HuH-7 (cell line): Measurements from ENCODE around the gene TNIK.
"Not testable (repeated sequence)": the region's sequence is repeated elsewhere in the genome, so short reads cannot be mapped to it uniquely, and the experiment has no call there.

Experiments used
- DNase-seq: peaks from one replicate; pipeline ENCODE4 v3.0.0; 2011; ENCODE audit warnings: low spot score

The TNIK gene

DNA sequence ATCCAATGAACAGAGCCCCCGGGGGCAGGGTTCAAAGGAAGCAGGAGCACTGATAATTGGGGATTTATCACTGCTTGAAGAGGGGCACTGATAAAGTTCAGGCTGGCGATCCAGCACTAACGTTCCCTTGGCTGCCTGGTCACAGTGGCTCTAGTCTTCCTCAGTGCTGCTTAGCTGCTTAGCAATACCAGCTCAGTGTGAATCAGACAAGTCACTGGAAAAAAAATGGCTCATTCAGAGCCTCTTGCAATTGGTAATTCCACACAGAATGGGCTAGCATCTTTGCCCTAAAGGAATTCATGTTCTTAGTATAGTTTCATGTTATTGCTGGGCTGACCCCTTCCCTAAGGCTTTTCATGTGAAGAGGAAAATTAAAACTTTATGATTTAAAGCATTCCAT lies 338.0 kb downstream of the TNIK start:
- DNase-seq: no peak

DNA sequence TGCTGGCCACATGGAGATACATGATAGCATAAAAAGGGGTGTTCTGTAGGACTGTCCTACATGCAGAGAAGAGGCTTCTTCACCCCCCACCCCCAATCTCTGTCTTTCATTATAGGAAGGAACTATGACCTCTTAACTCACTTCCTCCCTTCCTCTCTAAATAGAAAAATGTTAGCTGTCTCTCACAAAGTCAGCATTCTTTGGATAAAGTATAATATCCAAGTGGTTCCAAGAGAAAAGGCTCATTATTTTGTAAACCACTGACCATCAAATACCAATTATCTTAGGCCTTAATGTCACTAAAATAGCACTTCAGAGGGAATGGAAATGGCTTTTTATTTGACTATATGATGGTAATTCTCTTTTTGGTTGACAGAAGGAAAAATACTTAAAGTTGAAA lies 338.4 kb downstream of the TNIK start:
- no peak for DNase-seq

DNA sequence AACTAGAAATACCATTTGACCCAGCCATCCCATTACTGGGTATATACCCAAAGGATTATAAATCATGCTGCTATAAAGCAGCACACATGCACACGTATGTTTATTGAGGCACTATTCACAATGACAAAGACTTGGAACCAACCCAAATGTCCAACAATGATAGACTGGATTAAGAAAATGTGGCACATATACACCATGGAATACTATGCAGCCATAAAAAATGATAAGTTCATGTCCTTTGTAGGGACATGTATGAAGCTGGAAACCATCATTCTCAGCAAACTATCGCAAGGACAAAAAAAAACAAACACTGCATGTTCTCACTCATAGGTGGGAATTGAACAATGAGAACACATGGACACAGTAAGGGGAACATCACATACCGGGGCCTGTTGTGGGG lies 340.8 kb downstream of the TNIK start:
- DNase-seq: not testable (repeated sequence)

DNA sequence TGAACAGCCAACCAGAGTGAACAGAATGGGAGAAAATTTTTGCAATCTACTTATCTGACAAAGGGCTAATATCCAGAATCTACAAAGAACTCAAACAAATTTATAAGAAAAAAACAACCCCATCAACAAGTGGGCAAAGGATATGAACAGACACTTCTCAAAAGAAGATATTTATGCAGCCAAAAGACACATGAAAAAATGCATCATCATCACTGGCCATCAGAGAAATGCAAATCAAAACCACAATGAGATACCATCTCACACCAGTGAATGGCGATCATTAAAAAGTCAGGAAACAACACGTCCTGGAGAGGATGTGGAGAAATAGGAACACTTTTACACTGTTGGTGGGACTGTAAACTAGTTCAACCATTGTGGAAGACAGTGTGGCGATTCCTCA lies 341.2 kb downstream of the TNIK start:
- not testable (repeated sequence) for DNase-seq

DNA sequence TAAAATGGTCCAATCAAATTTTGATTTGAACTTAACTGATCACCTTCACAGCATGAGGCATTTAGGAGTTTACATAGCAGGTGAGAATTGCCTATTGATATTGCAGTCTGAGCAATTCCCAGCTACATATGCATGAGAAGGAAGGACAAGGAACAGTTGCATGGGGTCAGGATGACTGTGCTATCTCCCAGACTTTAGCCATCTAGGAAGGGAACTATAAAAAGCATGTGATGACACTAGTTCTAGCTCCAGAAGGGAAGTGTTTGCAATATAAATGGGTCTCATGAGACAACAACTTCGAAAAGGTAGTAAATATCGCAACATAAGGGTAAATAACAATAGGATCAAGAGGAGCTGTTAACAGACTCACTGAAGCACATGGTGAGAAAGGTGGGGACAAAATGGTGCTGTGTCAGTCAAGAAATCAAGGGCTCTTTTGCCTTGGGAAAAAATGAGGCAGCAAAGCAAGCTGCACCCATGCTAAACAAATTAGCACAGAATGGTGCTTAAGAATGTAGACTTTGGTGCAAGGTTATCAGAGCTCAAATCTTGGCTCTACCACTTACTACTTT lies 343.3 kb downstream of the TNIK start:
- no peak for DNase-seq

DNA sequence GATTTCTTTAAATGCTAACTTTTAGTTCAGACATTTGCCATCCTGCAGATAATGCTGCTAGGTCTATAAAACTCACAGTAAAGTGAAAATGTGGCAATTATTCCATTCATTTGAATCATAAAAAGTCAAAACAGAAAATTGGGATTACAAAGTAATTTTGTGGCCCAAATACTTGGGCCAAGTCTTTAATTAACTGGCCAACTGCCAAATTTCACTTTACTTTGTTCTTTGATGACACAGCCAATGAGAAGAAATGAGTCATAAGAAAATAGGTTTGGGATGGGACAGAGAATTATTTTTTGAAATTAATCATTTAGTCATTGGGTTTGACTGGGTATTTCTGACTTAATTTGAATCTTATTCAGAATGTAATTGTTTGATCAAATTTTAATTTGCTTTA lies 343.8 kb downstream of the TNIK start:
- no peak for DNase-seq

DNA sequence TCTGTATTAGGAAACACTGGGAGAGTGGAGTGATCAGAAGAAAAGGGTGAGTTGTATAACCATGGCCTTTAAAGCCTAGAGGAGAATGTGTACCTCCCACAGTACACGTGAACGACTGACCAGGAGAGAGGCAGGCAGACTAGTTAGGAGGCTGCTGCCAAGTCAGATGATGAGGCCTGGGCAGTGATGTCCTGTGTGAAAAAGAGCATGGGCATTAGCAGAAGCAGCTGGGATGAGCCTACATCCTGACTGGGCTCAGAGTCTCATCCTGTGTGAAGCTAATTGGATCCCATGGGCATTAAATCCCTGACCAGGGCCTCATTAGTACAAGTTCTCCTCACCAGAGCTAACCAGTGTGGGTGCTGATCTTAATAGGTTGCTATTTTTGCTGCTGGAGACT lies 344.5 kb downstream of the TNIK start:
- DNase-seq: no peak

DNA sequence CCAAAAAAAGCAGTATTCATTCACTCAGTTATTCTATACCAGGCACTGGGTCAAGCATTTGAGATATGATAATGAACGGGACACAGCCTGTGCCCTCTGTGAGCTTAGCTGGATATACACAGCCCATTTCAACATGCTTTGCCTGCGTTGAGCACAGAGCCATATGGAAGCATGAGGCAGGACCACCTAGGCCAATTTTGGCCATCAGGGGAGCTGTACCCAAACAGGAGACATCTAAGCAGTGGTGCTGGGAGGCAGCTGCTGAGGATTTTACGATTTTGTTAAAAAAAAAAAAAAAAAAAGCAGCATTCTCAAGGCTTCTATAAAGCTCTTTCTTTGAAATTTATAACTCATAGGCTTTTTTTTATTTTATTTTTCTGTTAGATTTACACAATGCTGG lies 346.5 kb downstream of the TNIK start:
- no peak for DNase-seq

DNA sequence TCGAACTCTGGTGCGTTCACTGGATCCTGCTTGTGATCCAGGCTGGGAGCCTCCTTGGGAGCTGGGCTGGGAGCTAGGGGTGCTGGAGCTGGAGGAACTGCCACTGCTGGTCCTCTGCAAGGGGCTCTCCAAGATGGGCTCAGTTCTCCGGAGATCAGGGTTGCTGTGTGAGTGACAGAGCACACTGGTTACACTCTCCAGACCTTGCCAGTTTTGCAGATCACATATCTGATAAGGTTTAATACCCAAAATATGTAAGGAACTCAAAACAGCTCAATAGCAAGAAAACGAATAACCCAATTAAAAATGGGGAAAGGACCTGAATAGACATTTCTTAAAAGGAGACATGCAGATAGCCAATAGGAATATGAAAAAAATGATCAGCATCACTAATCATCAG lies 349.5 kb downstream of the TNIK start:
- no peak for DNase-seq

DNA sequence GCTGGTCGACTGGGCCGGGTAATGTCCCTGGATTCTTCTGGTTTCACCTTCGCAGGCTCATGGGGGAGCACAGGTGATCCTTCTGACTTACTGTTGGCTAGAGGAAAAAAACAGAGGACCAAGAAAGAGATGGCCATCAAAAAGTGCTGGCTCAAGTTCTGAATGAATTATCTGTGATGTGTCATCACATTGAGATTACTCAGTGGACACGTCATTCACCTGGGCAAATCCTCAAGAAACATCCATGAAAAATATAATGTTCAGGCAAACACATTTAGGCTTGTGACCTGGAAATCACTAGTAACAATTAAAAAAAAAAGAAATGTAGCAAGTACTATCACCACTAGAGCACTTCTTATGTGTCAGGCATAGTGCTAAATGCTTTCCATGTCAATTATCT lies 352.1 kb downstream of the TNIK start:
- no peak for DNase-seq

DNA sequence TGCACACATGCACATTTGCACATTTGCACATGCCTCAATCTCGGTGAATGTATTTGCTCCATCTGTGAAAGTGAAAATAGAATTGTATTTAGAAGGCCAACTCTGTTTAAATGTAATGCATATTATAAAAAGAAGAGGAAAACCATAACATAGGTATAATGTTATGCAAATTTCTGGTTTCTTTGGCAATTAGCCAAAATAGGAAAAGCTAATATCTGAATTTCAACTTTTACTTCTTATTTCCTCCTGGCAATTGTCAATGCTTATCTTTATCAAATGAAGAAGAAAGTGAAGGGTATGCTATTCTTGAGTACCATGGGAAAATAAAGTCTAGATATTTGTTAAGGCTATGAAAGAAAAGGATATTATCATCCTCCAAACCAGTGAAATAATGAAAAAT lies 357.0 kb downstream of the TNIK start:
- no peak for DNase-seq

DNA sequence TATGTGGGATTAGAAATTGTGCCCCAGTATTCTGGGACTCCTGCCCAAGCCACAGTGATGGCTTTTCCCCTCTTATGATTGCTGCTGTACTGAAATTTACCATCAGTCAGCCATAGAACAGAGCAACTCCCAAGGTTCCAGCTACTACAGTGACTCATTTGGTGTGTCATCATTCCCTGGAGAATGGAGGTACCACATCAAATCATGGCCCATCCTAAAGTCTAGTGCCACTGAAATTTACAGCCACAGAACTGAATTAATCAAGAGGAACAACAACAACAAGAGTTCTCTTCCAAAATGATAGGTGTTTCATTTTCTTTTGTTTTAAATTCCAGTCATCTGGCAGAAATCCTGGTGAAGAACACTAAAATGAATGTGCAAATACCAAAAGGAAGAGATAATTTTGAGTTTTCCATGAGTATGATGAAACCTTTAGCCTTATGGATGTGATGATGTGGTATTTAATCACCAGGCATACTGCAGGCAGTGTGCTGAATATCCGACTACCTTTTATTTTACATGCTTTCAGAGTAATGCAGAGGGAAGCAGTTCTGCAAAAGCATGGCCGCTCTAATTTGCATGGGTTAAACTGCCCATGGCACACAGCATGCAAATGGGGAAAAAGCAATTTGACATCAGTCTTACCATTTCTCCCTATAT lies 358.1 kb downstream of the TNIK start:
- DNase-seq: no peak

DNA sequence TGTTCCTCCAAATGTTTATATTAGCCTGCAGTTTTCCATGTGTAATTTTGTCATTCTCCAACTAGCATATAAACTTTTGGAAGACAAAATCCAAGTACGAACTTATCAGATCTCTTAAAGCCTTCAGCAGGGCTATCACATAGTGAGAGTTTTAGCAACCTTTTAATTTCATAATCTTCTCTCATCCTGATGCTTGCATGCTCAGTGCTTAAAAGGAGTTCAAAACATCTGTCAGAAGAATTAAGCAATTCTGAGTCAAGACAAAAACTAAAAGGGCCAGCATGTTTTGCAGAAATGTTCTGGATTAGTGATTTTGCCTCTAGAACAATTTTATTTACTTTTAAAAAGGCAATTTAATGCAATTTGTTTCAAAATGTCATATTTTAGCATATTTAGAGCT lies 360.3 kb downstream of the TNIK start:
- no peak for DNase-seq

DNA sequence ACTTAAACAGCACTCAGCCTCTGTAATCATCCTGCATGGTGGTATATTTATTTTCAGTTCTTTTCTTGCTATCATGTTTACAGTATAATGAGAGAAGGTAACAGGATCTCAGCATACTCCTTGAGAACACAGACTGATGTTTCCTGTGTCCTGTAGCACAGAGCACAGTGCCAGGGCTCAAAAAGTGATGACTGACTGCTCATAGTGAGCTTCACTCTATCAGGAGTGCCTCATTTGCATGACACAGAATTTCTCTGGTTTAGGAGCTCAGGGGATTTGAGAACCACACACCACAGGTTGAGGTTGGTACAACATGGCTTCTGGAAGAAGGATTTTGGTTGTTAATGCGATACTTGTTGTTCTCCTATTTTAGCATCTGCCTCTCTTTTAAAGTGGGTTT lies 365.1 kb downstream of the TNIK start:
- no peak for DNase-seq

DNA sequence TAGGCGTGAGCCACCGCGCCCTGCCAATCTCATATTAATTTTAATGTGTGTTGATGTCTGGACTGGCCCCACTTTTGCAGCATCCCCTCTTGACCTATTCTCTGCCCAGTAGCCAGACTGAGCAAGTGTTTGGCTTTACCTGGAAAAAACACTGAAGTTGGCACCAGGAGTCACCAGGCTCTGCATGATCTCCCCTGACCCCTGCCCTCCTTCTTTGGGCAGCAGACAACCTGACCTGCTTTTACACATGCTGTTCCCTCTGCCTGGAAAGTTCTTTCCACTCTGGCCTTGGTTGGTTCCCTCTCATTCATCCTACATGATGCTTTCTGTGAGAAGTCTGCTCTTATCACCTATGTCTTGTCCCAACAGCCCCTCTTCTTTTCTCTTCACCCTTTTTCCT lies 365.8 kb downstream of the TNIK start:
- no peak for DNase-seq

DNA sequence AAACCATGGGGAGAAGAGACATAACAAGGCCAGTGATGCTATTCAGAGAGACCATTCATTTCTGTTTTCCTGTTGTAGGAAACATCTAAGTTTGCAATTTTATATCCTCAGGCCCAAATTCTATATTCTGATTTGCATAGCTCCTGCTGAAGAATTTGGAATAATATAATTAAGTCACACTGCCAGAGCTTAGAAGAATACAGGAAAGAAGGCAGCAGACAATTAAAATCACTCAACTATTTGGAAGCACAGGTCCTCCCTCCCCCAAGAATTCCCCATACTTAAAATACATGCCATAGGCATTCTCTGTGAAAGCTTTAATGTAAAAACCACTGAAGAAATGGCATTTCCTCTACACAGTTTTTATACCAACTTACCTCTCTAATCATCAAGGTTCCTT lies 366.7 kb downstream of the TNIK start:
- DNase-seq: no peak

DNA sequence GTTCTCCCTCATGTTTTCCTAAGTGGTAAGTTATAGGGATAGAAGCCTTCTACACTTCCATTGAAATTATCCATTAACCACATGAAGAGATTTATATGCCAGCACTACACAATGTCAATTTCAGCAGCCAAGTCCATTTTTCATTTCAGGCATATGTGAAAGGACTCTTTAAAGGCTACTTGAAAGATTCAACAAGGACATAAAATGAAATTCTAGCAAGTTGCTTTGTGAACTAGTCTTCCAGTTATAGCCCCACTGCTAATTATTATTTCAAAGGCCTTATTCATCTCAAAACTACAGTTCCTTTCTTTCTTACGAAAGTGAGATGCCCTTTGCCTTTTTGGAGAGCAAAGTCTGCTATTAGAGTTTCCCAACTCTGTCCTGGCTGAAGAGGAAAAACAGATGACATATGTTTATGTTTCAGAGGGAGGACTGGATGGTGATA lies 367.7 kb downstream of the TNIK start:
- DNase-seq: peak; percentile 28

DNA sequence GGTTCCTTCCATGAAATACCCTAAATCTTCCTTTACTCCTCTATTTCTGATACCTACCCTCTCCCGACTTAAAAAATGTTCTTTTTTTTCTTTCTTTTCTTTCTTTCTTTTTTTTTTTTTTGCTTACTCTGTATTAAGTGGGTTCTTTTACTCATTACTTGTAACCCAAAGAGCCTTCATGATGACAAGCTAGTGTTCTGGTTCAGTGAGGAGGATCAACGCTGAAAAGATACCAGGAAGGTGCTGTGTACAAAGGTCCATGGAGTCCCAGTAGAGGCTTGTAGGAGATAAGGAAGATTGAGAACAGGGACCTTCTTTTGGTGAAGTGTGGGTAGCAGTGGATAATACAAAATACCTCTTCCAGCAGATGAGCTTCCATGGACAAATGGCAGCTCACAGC lies 369.9 kb downstream of the TNIK start:
- no peak for DNase-seq

DNA sequence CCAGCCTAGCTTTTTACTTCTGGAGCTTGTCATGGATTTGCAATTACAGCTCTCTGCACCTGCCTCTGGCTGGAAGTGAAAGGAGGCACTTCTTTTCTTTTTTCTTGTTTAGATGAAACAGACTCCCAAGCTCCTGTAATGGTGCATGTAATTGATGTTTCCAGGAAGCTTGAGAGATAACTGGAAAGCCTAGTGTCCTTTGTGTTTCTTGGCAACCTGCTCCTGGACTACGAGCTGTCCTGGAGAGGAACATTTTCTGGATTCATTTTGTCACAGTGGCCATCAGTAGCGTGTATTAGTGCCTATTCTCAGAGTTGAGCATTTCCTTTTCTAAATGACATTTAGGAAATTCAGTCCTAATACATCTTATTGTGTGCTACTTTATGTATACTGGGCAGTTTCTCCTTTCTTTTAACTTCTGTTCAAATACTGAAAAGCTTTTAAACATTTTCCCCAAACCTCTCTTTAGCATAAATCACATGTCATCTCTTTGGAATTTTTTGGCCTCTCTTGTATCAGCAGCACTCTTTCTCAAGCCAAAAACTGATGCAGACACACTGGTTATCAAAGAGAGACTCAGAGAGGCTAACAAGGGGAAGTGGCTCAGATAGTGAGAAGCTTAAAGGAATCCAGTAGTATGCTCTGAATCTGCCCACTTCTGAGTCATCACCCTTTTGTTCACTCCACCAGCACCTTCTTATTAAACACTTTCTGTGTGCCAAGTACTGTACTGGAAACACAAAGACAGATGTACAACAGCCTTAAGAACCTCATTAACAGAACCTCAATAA lies 371.0 kb downstream of the TNIK start:
- no peak for DNase-seq

DNA sequence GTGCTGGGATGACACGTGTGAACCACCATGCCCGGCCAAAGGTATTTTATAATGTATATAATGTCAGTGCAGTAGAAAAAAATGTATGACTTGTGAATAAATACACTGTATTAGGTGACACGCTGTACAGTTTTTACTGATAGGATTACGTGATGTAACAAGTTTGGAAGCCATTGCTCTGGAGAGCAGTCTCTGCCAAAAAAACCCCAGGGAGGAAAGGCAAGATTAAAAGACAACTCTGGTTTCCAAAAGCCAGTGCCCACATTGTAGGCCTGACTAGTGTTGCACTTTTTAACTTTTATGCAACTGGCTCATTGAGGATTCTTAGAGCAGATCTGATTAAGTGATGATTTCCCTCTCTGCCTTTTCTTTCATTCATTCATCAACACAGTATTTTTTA lies 371.7 kb downstream of the TNIK start:
- no peak for DNase-seq

DNA sequence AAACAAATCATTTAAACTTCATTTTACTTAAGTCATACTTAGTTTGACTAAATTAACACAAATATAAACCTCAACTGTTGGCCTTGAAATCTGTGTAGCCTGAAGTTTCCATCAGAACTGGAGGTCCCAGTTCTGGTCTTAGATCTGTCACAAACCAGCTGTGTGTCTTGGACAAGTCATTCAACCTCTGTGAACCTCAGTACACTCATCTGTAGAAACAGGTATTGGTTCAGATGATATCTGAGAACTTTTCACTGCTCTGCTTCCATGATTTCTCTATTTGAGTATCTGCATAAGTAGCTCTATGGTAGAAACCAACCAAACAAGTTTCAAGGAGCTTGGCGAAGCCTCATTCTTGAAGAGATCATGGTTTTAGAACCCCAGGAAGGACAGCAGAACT lies 373.3 kb downstream of the TNIK start:
- DNase-seq: no peak

DNA sequence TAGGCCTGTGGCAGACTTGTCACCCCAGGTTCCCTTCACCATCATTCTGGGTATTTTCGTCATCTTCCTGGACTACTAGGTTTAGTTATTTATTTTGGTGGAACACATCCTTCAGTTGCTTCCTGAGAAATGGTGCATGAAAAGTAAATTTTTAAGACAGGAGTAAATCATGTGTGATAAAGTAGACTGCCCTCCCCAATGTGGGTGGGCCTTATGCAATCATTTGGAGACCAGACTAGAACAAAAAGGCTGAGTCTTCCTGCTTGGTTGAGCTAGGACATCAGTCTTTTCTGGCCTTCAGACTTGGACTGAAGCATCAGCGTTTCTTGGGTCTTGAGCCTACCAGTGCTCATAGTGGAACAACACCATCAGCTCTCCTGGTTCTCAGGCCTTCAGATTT lies 382.9 kb downstream of the TNIK start:
- DNase-seq: no peak

DNA sequence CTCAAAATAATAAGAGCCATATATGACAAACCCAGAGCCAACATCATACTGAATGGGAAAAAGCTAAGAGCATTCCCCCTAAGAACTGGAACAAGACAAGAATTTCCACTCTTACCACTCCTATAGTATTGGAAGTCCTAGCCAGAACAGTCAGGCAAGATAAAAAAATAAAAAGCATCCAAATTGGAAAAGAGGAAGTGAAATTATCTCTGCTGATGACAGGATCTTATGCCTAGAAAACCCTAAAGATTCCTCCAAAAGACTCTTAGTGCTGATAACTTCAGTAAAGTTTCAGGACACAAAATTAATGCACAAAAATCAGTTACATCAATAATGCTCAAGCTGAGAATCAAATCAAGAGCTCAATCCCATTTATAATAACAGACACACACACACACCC lies 387.8 kb downstream of the TNIK start:
- no peak for DNase-seq

DNA sequence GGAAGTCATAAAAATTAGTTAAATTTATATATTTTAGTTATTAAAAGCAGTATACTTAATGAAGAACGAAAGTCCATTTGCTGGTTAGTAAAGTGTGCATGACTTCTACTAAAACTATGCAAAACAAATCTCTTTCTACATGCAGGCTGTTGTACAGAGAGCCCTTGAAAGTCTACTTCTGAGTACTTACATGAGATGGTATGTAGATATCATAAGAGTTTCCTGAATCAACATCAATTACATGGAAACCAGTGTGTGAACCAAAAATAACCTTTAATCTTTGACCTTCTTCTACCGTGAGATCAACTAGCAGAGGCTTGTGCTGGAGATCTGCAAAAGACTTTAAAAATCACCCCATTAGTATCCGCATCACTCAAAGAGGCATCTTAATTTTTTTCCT lies 391.5 kb downstream of the TNIK start:
- no peak for DNase-seq
